Astrocyte (in vitro differentiated cells and primary cell): ENCODE data around the gene CACNB1. TPM values are rescaled to one million over a fixed set of nuclear protein-coding genes. Genes with fewer than 3 reads are reported as not detected.

Experiments
- DNase-seq: peaks from one replicate; pipeline ENCODE4 v3.0.0-alpha.2; 2010; ENCODE audit warnings: low read depth
- FAIRE-seq: peaks from 2 replicates; lab custom pipeline; 2011; peaks lifted over from hg19 to GRCh38; lab: Jason Lieb, UNC
- H2AFZ ChIP-seq: 2 replicates; pipeline ENCODE4 v1.6.0; 2012; ENCODE audit warnings: low read depth, low read length, inconsistent platforms
- H3K27ac ChIP-seq: 2 replicates; pipeline ENCODE4 v1.5.1; 2011; ENCODE audit warnings: low read depth, low read length, inconsistent platforms
- H3K27me3 ChIP-seq: 2 replicates; pipeline ENCODE4 v1.6.0; 2011; ENCODE audit warnings: low read length, inconsistent platforms; ENCODE audit not compliant: insufficient read depth
- H3K36me3 ChIP-seq: 2 replicates; pipeline ENCODE4 v1.5.1; 2011; ENCODE audit warnings: low read length, inconsistent platforms; ENCODE audit not compliant: insufficient read depth
- H3K4me1 ChIP-seq: 2 replicates; pipeline ENCODE4 v1.5.1; 2011; ENCODE audit warnings: low read length, inconsistent platforms; ENCODE audit not compliant: insufficient read depth
- H3K4me2 ChIP-seq: 2 replicates; pipeline ENCODE4 v1.6.0; 2012; ENCODE audit warnings: low read length, inconsistent platforms
- H3K4me3 ChIP-seq: 2 replicates; pipeline ENCODE4 v1.5.1; 2011; ENCODE audit warnings: low read depth, mild to moderate bottlenecking, low read length, inconsistent platforms; ENCODE audit not compliant: insufficient read depth
- H3K79me2 ChIP-seq: 2 replicates; pipeline ENCODE4 v1.6.0; 2012; ENCODE audit warnings: mild to moderate bottlenecking, low read length, inconsistent platforms; ENCODE audit not compliant: insufficient read depth
- H3K9ac ChIP-seq: 2 replicates; pipeline ENCODE4 v1.6.0; 2012; ENCODE audit warnings: mild to moderate bottlenecking, low read length, inconsistent platforms
- H3K9me3 ChIP-seq: 2 replicates; pipeline ENCODE4 v1.5.1; 2012; ENCODE audit warnings: low read depth, mild to moderate bottlenecking, low read length, inconsistent platforms; ENCODE audit not compliant: insufficient read depth
- H4K20me1 ChIP-seq: 2 replicates; pipeline ENCODE4 v1.6.0; 2012; ENCODE audit warnings: low read length, inconsistent platforms; ENCODE audit not compliant: insufficient read depth
- H3K27ac Mint-ChIP-seq: one replicate; pipeline ENCODE4 v1.8.0; 2021; ENCODE audit warnings: mild to moderate bottlenecking, mixed read lengths; ENCODE audit not compliant: unreplicated experiment
- H3K27me3 Mint-ChIP-seq: one replicate; pipeline ENCODE4 v1.8.0; 2021; ENCODE audit warnings: low read depth, mixed read lengths; ENCODE audit not compliant: unreplicated experiment
- H3K36me3 Mint-ChIP-seq: one replicate; pipeline ENCODE4 v1.8.0; 2021; ENCODE audit warnings: low read depth, mixed read lengths; ENCODE audit not compliant: unreplicated experiment
- H3K4me1 Mint-ChIP-seq: one replicate; pipeline ENCODE4 v1.8.0; 2021; ENCODE audit warnings: low read depth, mixed read lengths; ENCODE audit not compliant: unreplicated experiment
- H3K4me3 Mint-ChIP-seq: one replicate; pipeline ENCODE4 v1.8.0; 2021; ENCODE audit warnings: mild to moderate bottlenecking, moderate library complexity, mixed read lengths; ENCODE audit not compliant: unreplicated experiment
- H3K9me3 Mint-ChIP-seq: one replicate; pipeline ENCODE4 v1.8.0; 2021; ENCODE audit warnings: mild to moderate bottlenecking, mixed read lengths; ENCODE audit not compliant: unreplicated experiment
- EZH2 ChIP-seq: IDR thresholded peaks from 2 replicates; pipeline ENCODE4 v1.6.1; 2012; ENCODE audit warnings: mild to moderate bottlenecking, low read length, inconsistent platforms; ENCODE audit not compliant: insufficient read depth
- total RNA-seq: library from RNA; stranded (reverse); gene quantifications from 2 replicates; pipeline ENCODE4 v1.2.1, GENCODE V29; 2021
- TF ChIP-seq, protein P1 (sequence below): IDR thresholded peaks from 2 replicates; pipeline ENCODE4 v1.5.1; 2011; ENCODE audit warnings: low read depth, mild to moderate bottlenecking, inconsistent platforms, low read length, moderate library complexity; ENCODE audit not compliant: insufficient read depth

The CACNB1 gene
- total RNA-seq, 1 donor from 2014 or later: 16.6 TPM

- FAIRE-seq (no peak), DNase-seq (no peak)
- peaks cover 67% of the 10 kb centered on the region for H3K27me3 Mint-ChIP-seq
- no peaks in the 10 kb centered on the region for H3K4me1 ChIP-seq
- no peaks in the 10 kb centered on the region for H4K20me1 ChIP-seq
- H3K4me1 Mint-ChIP-seq: peaks cover 2% of the 10 kb centered on the region
- no peaks in the 10 kb centered on the region for H3K36me3 Mint-ChIP-seq
- H2AFZ ChIP-seq: no peak overlapping the region
- H3K9me3 Mint-ChIP-seq: no peaks in the 10 kb centered on the region
- no peak overlapping the region for H3K27ac ChIP-seq
- no peak overlapping the region for H3K4me3 Mint-ChIP-seq
- H3K9ac ChIP-seq: no peak overlapping the region
- no peak overlapping the region for H3K27ac Mint-ChIP-seq
- no peaks in the 10 kb centered on the region for H3K79me2 ChIP-seq
- no peak overlapping the region for H3K4me3 ChIP-seq
- no peaks in the 10 kb centered on the region for H3K36me3 ChIP-seq
- no peak overlapping the region for H3K4me2 ChIP-seq
- H3K27me3 ChIP-seq: peaks cover 33% of the 10 kb centered on the region
- no peaks in the 10 kb centered on the region for H3K9me3 ChIP-seq
- TF ChIP-seq, protein P1, sequence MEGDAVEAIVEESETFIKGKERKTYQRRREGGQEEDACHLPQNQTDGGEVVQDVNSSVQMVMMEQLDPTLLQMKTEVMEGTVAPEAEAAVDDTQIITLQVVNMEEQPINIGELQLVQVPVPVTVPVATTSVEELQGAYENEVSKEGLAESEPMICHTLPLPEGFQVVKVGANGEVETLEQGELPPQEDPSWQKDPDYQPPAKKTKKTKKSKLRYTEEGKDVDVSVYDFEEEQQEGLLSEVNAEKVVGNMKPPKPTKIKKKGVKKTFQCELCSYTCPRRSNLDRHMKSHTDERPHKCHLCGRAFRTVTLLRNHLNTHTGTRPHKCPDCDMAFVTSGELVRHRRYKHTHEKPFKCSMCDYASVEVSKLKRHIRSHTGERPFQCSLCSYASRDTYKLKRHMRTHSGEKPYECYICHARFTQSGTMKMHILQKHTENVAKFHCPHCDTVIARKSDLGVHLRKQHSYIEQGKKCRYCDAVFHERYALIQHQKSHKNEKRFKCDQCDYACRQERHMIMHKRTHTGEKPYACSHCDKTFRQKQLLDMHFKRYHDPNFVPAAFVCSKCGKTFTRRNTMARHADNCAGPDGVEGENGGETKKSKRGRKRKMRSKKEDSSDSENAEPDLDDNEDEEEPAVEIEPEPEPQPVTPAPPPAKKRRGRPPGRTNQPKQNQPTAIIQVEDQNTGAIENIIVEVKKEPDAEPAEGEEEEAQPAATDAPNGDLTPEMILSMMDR: no peak
- no peak for TF ChIP-seq EZH2
Observed at GRCh38 chr17:39219647-39220154, 22.2 kb upstream of the CACNB1 start.

GRCh38 chr17:39218906-39219305 is 21.4 kb upstream of the CACNB1 start:
- H3K9ac ChIP-seq: no peak overlapping the region
- no peaks in the 10 kb centered on the region for H3K4me1 ChIP-seq
- H3K4me3 ChIP-seq: no peak overlapping the region
- FAIRE-seq (no peak), DNase-seq (no peak)
- H2AFZ ChIP-seq: no peak overlapping the region
- TF ChIP-seq, protein P1: no peak
- no peak for TF ChIP-seq EZH2
- Mint-ChIP-seq H3K4me3 (no peak overlapping the region), H3K9me3 (no peaks in the 10 kb centered on the region), H3K4me1 (peaks cover 2% of the 10 kb centered on the region), H3K36me3 (no peaks in the 10 kb centered on the region), H3K27ac (no peak overlapping the region), H3K27me3 (peaks cover 64% of the 10 kb centered on the region)
- no peak overlapping the region for H3K4me2 ChIP-seq
- no peaks in the 10 kb centered on the region for H4K20me1 ChIP-seq
- no peak overlapping the region for H3K27ac ChIP-seq
- peaks cover 25% of the 10 kb centered on the region for H3K27me3 ChIP-seq
- no peaks in the 10 kb centered on the region for H3K9me3 ChIP-seq
- no peaks in the 10 kb centered on the region for H3K79me2 ChIP-seq
- H3K36me3 ChIP-seq: no peaks in the 10 kb centered on the region

DNA sequence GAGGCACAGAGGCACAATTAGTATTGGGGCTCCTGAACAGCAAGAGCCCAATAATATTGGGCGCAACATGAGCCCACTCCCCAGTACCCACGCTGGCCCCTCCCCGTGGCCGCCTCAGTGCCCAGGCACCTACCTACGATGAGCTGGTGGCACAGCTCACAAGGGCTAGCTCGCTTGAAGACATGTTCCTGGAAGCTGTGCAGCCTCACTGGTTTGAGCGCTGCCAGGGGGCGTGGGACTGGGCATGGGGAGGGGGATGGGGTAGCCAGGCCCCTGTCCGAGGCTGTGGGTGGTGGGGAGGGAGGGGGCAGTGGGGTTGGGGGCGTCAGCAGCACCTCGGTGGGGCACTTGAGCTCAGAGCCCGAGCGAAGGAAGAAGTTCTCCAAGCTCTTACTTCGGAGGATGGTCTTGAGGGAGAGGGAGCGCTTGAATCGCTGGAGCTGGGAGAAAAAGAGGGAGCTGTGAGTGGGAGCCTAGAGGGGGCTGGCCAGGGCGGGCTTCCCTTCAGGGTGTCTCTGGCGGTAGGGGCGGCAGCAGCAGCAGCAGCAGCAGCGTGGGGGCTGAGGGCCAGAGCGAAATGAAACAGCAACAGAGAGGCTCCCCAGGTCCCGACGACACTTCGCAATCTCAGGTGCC is 20.4 kb upstream of the CACNB1 start:
- no peaks in the 10 kb centered on the region for H3K9me3 Mint-ChIP-seq
- FAIRE-seq (no peak), DNase-seq (no peak)
- H3K27ac Mint-ChIP-seq: no peak overlapping the region
- Histone ChIP-seq H2AFZ (no peak overlapping the region), H3K4me2 (no peak overlapping the region), H3K79me2 (no peaks in the 10 kb centered on the region), H3K27ac (no peak overlapping the region), H3K4me1 (no peaks in the 10 kb centered on the region), H3K27me3 (peaks cover 20% of the 10 kb centered on the region), H4K20me1 (no peaks in the 10 kb centered on the region), H3K9ac (no peak overlapping the region), H3K9me3 (no peaks in the 10 kb centered on the region), H3K4me3 (no peak overlapping the region), H3K36me3 (no peaks in the 10 kb centered on the region)
- H3K4me3 Mint-ChIP-seq: no peak overlapping the region
- no peaks in the 10 kb centered on the region for H3K36me3 Mint-ChIP-seq
- peaks cover 2% of the 10 kb centered on the region for H3K4me1 Mint-ChIP-seq
- TF ChIP-seq EZH2: no peak
- TF ChIP-seq, protein P1: no peak
- H3K27me3 Mint-ChIP-seq: peaks cover 57% of the 10 kb centered on the region
